ENCODE measurements around the gene POLR3A. TPM values are rescaled to one million over a fixed set of nuclear protein-coding genes. Genes with fewer than 3 reads are reported as not detected.

Gene POLR3A
- total RNA-seq, 1 donor from 2014 or later = 14.7 TPM

- H3K36me3 ChIP-seq (ENCODE audit: control insufficient read depth, insufficient read depth, low read length) = peaks cover 29% of the 10 kb centered on the region
- no peak for FAIRE-seq
Observed at GRCh38 chr10:78013564-78013963, 15.8 kb downstream of the POLR3A start.

GRCh38 chr10:78011065-78011464, 18.2 kb downstream of the POLR3A start:
- DNase-seq (ENCODE audit: low read depth) (no peak), FAIRE-seq (no peak)
- H3K4me3 ChIP-seq (ENCODE audit: low read depth, low read length) = no peak overlapping the region
- TF ChIP-seq, protein P1, sequence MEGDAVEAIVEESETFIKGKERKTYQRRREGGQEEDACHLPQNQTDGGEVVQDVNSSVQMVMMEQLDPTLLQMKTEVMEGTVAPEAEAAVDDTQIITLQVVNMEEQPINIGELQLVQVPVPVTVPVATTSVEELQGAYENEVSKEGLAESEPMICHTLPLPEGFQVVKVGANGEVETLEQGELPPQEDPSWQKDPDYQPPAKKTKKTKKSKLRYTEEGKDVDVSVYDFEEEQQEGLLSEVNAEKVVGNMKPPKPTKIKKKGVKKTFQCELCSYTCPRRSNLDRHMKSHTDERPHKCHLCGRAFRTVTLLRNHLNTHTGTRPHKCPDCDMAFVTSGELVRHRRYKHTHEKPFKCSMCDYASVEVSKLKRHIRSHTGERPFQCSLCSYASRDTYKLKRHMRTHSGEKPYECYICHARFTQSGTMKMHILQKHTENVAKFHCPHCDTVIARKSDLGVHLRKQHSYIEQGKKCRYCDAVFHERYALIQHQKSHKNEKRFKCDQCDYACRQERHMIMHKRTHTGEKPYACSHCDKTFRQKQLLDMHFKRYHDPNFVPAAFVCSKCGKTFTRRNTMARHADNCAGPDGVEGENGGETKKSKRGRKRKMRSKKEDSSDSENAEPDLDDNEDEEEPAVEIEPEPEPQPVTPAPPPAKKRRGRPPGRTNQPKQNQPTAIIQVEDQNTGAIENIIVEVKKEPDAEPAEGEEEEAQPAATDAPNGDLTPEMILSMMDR (IDR thresholded peaks at IDR 0.05; ENCODE audit: insufficient read depth, low read length, severe bottlenecking) = no peak
- H3K27me3 ChIP-seq (ENCODE audit: control insufficient read depth, insufficient read depth, low read length) = no peaks in the 10 kb centered on the region
- peaks cover 21% of the 10 kb centered on the region for H3K36me3 ChIP-seq (ENCODE audit: control insufficient read depth, insufficient read depth, low read length)

More at GRCh38 chr10:78013564-78013963, 15.8 kb downstream of the POLR3A start:
- H3K27me3 ChIP-seq (ENCODE audit: control insufficient read depth, insufficient read depth, low read length) = no peaks in the 10 kb centered on the region
- no peak overlapping the region for H3K4me3 ChIP-seq (ENCODE audit: low read depth, low read length)
- DNase-seq (ENCODE audit: low read depth) = no peak
- TF ChIP-seq, protein P1 (IDR thresholded peaks at IDR 0.05; ENCODE audit: insufficient read depth, low read length, severe bottlenecking) = no peak

- no peaks in the 10 kb centered on the region for H3K27me3 ChIP-seq (ENCODE audit: control insufficient read depth, insufficient read depth, low read length)
- TF ChIP-seq, protein P1 (IDR thresholded peaks at IDR 0.05; ENCODE audit: insufficient read depth, low read length, severe bottlenecking) = no peak
- no peak overlapping the region for H3K4me3 ChIP-seq (ENCODE audit: low read depth, low read length)
- H3K36me3 ChIP-seq (ENCODE audit: control insufficient read depth, insufficient read depth, low read length) = peaks cover 20% of the 10 kb centered on the region
- no peak for DNase-seq (ENCODE audit: low read depth)
- FAIRE-seq = no peak
Observed at GRCh38 chr10:78010278-78010677, 19.0 kb downstream of the POLR3A start.

- DNase-seq (ENCODE audit: low read depth) = no peak
- TF ChIP-seq, protein P1 (IDR thresholded peaks at IDR 0.05; ENCODE audit: insufficient read depth, low read length, severe bottlenecking) = no peak
- no peaks in the 10 kb centered on the region for H3K27me3 ChIP-seq (ENCODE audit: control insufficient read depth, insufficient read depth, low read length)
- no peak for FAIRE-seq
- peaks cover 21% of the 10 kb centered on the region for H3K36me3 ChIP-seq (ENCODE audit: control insufficient read depth, insufficient read depth, low read length)
- no peak overlapping the region for H3K4me3 ChIP-seq (ENCODE audit: low read depth, low read length)
Observed at GRCh38 chr10:78009662-78010061, 19.7 kb downstream of the POLR3A start.

DNA sequence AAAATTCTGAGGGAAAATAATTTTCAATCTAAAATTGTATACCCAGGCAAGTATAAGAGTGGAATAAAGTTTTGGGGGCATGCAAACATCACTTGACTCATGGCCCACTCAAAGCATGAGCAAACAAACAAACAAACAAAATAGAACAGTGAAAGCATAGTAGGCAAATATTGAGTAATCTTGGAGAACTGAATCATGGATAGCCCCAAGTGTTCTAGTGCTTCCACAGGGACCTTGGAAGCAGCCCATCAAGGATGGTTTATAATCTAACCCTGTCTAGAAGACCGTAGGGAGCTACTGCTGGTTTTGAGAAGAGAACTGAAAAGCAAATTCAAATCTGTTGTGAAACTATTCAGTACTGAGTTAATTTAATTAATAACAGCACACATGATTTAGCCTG, 22.1 kb downstream of the POLR3A start:
- peaks cover 28% of the 10 kb centered on the region for H3K36me3 ChIP-seq (ENCODE audit: control insufficient read depth, insufficient read depth, low read length)
- DNase-seq (ENCODE audit: low read depth) = peak; percentile 35
- TF ChIP-seq, protein P1 (IDR thresholded peaks at IDR 0.05; ENCODE audit: insufficient read depth, low read length, severe bottlenecking) = no peak
- H3K27me3 ChIP-seq (ENCODE audit: control insufficient read depth, insufficient read depth, low read length) = no peaks in the 10 kb centered on the region
- no peak for FAIRE-seq
- H3K4me3 ChIP-seq (ENCODE audit: low read depth, low read length) = no peak overlapping the region
